Left colon (tissue), 2 donors: ENCODE results near the gene ACOXL. TPM values are rescaled to one million over a fixed set of nuclear protein-coding genes. Genes with fewer than 3 reads are reported as not detected.

Experiments
- ATAC-seq: fragments of 200-7000 bp; cut with Tn5 transposase; one replicate; pipeline ENCODE4 v1.9.1; 2020; ENCODE audit warnings: mild to moderate bottlenecking, moderate library complexity
- DNase-seq, 2 donors: peaks; one replicate each; pipeline ENCODE4 v3.0.0-alpha.2; 2020
- intact Hi-C, 2 donors: fragments of 100-400 bp; cut with DNase I in 1 of 2; cut with micrococcal nuclease in 1 of 2; formaldehyde crosslinking; loops; one replicate each; pipeline versions ENCODE4 v1.11.2 to v1.14.0; 2022; cut with DNase I, micrococcal nuclease
- total RNA-seq, 2 donors: library from RNA; stranded (reverse); fragmentation: NEBNext Ultra II Directional; extraction: Animal tissue kit (Norgen Biotek cat#: 25700); gene quantifications; one replicate each; pipeline ENCODE4 v1.2.1, GENCODE V29; 2021
- donor health status: DM: no; HTN: no; CAD: no.
- donor health status: DM: yes; HTN: yes; CAD: no.

Gene ACOXL
- total RNA-seq, 2 donors from 2014 or later: 0.42 to 0.82 TPM

DNA sequence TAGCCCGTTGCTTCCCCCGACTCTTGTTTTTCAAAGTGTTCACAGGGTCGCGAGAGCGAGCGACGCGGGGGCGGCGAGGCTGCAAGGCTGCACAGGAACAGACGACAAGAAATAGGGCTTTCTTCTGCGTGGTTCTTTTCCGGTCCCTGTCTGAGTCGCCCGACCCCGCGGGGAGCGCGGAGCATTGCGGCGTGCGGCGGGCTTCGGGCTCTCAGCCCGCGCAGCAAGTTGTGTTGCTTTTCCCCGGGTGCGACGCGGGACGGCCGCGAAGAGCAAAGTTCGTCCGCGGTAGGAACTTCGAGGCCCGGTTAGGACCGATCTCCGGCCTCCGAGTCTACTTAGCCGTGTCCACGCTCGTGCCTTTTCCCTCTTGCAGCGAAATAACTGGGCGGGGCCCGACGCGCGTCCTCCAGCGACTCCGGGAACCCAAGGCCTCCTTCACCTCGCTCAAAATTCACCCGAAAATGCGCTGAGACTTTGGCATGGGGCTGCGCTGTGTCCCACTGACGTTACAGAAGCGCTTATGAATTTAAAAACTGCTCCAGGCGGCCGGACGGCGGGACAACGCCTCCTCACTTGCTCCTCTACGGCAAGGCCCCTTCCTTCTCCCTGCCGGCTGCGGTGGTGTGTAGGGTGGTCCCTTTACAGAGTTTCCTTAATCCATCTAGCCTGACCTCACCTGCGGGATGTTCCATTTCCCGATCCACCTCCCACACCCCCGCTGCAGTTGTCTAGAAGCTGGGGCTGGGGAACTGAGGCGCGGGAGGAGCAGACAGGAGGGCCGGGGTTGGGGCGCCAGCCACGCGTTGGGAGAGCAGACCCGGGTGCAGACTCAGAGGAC, 386.8 kb downstream of the ACOXL start:
- no peak for ATAC-seq
- intact Hi-C loops: no loop called here
- DNase-seq: peak; percentile 39 to 59

DNA sequence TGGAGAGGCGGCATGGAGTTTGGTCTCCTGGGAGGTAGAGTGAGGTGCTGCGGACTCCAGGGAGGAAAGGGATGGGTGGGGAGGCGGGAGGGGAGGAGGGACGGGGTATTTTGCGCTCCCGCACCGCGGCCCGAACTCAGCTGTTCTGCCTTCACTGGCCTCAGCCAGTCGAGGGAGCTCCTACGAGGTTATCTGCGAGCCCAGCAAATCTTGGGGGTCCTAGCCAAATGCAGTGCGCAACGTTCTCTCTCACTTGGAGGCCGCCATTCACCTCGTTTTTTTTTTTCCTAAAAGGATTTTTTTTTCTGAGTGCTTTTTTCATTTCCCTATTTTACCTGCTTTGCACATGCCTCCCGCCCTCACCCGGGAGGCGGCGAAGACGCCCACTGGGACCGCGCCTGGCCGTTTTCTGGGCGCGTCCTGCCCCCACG, 387.5 kb downstream of the ACOXL start:
- intact Hi-C loops: no loop called here

GRCh38 chr2:111120253-111121027, 388.1 kb downstream of the ACOXL start, which contains the start of gene BCL2L11:
BCL2L11 (plus strand) TSS chr2:111120914; CDS start chr2:111123746, 2,832 bp downstream.
- intact Hi-C loops: no loop called here
- DNase-seq (peak; percentile 93 to 95), ATAC-seq (peak; percentile 67)

More for the DNA sequence above, 387.5 kb downstream of the ACOXL start:
- ATAC-seq (no peak), DNase-seq (no peak)

DNA sequence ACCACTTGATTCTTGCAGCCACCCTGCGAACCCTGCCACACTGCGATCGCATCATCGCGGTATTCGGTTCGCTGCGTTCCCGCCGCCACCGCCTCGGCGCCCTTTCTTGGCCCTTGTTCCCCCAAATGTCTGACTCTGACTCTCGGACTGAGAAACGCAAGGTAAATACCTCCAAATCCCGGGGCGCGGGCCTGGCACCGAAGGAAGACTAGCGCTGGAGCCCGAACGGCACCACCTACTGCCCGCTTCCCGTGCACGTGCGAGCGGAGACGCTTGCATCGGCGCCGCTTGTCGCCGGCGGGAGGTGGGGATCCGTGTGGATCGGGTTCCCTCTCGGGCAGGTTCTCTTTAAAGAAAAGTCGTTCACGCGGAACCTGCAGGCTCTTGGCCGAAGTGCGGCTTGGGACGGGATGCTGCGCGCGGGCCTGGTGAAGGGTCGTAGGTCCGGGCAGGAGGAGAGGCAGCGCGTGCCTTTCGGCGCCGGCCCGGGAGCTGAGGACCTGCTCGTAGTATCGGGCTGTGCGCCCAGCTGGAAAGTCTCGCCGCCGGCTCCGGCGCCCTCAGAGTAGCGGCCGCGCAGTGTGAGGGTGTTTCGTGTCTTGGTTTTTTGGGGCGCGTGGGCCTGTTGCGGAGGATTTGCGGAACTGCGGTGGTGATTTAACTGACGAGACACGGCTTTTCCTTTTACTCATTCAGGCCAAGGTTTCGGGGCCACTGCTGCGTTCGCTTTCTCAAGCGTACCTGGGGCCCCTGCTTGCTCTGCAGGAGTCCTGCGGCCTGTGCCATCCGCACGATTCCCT, 388.9 kb downstream of the ACOXL start:
- ATAC-seq (no peak), DNase-seq (peak; percentile 39 to 72)
- intact Hi-C loops: no loop called here

DNA sequence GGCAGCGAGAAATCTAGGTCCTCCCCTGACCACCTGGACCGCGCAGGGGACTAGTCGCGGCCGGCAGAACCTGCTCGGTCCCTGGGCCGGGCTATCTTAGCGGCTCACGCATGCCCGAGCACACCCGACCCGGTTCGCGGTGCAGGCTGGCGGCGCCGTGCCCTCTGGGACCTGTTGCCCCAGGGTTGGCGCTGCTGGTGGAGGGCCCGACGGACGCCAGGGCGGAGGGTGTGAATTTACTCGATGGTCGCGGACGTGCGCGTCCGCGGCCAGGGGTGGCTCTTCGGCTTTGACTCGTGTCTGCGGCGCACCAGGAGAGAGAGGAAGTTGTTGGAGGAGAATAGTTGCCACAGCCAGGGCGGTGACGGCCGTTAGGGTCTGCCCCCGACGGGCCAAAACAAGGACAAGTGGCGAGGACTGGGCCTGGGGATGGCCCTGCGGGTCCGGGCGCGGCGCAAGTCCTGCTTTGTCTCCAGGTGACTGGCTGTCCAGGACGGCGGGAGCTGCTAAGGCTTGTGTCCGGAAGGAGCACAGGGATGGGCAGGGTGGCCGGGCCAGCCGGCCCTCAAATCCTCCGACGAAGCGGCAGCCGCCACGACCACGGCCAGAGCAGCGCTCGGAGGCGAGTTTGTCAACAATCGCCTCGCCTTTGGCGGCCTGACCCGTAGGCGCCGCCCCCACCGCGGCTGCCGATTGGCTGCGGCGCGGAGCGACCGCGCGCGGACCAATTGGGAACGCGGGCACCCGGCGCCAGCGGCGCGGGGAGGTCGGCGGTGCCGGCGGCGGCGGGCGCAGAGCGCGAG, 389.7 kb downstream of the ACOXL start:
- intact Hi-C loops: no loop called here
- DNase-seq (peak; percentile 84 to 90), ATAC-seq (peak; percentile 64)

DNA sequence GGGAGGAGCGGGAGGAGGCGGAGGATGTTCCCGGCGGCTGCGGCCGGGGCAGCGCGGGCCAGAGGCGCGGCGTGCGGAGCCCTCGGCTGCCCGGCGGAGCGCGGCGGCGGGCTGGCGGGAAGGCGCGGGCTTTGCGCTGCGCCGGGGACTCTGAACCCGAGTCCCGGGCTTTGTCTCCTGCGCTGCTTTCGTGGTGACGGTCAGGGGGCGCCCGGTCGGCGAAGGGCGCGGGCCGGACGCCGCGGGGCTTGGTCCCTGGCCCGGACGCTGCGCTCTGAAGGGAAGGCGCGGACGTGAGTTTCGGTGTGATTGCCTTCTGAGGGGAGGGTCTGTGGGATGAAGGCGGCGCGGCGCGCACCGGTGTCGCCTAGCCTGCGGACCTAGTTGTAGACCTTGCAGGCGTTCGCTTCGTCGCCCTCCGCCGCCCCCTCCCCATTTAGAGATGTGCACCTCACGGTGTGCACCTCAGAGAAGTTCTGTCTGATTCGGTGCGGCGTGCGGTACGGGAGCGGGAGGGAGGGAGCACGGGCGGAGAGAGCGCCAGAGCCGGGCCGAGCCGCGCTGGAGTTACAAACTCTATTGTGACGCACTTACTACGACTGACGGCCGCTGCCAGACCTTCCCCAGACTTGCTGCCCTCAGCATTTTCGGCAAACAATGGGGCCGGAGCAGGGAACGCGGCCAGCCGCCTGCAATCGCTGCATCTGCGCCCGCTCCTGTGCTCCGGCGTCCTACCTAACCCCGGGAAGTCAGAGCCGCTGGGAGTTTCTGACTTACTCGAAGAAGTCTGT, 390.5 kb downstream of the ACOXL start:
- ATAC-seq (peak; percentile 18), DNase-seq (peak; percentile 76 to 78)
- intact Hi-C loops: no loop called here

- intact Hi-C loops: no loop called here
- no peak for DNase-seq
These were observed 391.4 kb downstream of the ACOXL start for GRCh38 chr2:111123751-111124150.

GRCh38 chr2:111126581-111126980, 394.2 kb downstream of the ACOXL start:
- DNase-seq (no peak), ATAC-seq (no peak)
- intact Hi-C loops: no loop called here

More at GRCh38 chr2:111123751-111124150, 391.4 kb downstream of the ACOXL start:
- no peak for ATAC-seq

DNA sequence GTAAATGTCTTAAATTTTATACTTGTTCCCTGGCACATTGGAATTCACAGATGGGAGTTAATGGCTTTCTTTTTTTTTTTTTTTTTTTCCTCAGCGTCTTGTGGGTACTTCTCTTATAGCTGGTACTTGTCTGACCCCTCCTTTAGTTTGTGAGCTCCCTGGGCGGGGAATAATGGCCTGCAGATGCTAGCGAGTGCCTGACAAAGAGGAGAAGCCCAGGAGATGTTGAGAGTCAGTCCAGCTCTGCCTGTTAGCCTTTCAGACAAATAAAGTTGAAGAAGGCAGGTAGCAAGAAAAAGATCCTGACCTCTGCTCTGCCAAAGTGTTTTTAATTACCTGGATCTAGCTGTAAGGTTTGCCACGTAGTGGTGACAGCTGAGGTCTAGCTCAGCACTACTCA, 395.0 kb downstream of the ACOXL start:
- DNase-seq (no peak), ATAC-seq (no peak)
- intact Hi-C loops: no loop called here

DNA sequence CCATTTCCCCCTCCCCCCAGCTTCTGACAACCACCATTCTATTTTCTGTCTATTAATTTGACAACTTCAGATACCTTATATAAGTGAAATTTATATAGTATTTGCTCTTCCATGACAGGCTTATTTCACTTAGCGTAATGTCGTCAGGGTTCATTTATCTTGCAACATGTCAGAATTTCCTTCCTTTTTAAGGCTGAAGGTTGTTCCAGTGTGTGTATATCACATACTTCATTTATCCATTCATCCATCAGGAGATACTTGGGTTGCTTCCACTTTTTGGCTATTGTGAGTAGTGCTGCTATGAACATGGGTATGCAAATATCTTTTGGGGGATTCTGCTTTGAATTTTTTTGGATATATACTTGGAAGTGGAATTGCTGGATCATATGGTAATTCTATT, 395.7 kb downstream of the ACOXL start:
- intact Hi-C loops: no loop called here

DNA sequence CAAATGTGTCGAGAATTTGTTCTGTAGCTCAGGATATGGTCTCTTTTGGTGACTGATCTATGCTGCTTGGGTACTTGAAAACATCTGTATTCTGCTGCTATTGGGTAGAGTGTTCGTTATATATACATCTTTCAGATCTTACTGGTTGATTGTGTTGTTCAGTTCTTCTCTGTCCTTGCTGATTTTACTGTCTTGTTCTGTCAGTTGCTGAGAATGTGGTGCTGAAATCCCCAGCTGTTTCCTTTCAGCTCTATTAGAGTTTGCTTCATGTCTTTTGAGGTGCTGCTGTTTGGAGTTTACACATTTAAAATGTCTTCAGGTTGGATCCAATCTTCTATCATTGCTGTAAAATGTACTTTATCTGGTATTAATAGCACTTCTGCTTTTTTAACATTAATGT, 401.2 kb downstream of the ACOXL start:
- intact Hi-C loops: no loop called here
- no peak for DNase-seq
- no peak for ATAC-seq

More for the DNA sequence above, 395.7 kb downstream of the ACOXL start:
- DNase-seq: no peak
- no peak for ATAC-seq

DNA sequence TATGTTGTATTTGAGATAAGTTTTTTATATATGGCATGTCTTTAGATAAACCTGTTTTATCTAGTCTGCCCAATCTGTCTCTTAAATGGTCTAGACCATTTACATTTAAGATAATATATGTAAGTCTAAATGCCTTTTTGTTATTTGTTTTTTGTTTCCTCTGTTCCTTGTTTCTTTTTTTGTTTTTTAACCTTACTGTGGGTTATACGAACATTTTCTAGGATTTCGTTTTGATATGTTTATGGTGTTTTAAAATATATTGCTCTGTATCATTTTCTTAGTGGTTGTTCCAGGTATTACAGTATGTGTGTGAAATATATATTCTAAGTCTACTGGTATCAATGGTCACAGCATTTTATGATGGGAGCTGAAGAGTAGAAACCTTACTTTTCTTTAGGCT, 401.7 kb downstream of the ACOXL start:
- DNase-seq: no peak
- intact Hi-C loops: no loop called here
- no peak for ATAC-seq

- intact Hi-C loops: no loop called here
- no peak for DNase-seq
- ATAC-seq: no peak
These were observed 403.0 kb downstream of the ACOXL start for GRCh38 chr2:111135237-111135909.

DNA sequence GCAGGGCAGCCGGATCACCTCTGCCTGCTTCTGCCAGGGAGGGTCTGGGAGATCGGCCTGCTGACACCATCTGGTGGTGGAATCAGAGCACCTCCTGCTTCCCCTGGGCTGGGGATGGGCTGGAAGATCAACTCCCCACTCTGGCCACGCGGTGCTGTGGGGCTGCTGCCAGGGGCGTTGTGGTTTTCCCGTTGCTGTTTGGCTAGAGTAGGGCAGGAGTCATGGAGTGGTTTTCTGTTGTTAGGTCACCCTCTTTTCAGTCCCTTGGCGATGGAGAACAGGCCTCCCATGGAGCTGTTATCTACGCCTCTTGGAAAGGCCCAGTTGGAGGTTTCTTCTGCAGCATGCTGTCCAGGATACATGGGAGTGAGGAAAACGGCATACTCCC, 403.5 kb downstream of the ACOXL start:
- peak; percentile 20 for ATAC-seq
- intact Hi-C loops: no loop called here
- no peak for DNase-seq

- ATAC-seq (no peak), DNase-seq (no peak)
- intact Hi-C loops: no loop called here
These were observed 406.5 kb downstream of the ACOXL start for GRCh38 chr2:111138839-111139238.

DNA sequence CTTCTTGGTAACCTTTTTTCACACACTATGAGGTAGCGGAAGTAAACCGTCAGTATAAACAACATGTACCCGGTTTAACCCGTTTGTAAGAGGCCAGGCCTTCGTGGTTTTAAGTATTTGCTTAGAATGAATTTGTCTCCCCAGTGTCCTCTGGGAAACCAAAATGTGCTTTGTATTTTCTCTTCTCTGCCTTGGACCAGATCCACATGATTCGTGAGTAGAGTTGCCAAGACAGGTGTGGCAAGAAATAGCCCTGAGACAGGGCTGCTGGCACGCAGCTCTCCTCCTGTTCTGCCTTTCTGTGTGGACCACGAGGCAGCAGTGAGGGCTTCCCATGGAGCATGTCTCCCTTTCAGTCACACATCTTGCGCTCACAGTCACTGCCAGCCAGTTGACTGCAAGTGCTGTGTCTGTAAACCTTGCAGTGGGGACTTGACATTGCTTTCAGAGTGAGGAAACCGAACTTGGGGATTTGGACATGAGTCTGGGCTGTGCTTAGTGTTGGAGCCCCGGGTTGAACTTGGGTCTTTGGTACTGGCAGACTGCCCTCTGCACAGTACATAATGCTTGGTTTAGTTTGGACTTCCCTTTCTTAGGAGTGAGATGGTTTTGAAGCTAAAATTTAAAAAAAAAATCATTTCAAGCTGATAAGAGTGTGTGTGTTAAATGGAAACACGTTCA, 407.4 kb downstream of the ACOXL start:
- ATAC-seq (peak; percentile 41), DNase-seq (no peak)
- intact Hi-C loops: no loop called here

DNA sequence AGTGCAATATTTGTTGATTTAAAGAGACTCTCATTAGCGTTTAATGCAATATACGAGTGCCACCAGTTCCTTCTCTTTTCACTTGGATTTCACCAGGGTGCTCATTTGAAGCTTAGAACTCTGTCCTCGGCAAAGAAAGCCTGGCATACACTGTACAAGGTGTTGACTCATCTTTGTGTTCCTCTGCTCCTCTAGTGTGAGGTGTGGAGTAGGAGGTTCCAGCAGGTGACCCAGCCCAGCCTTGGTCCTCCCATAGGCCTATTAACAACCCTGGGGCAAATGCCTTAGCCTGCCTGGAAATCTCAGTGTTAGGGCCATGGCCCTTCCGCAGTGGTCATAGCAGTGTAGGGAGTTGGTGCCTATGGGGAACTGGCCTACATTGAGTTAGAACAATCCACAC, 408.4 kb downstream of the ACOXL start:
- ATAC-seq: peak; percentile 82
- intact Hi-C loops: no loop called here
- DNase-seq: no peak
